ENCODE measurements around the gene SLC7A10.

Gene SLC7A10

GRCh38 chr19:33197591-33198000 lies 28.1 kb downstream of the SLC7A10 start:
- no peaks in the 10 kb centered on the region for H3K27me3 ChIP-seq
- H4K20me1 ChIP-seq, result peaks cover 0 to 82% (median 74%) of the 10 kb centered on the region in 11 experiments; a peak in 19 of 22 replicates
- no peaks in the 10 kb centered on the region for H3K9me3 ChIP-seq (replicated peaks in 1 of 11)
- H3K4me3 ChIP-seq, result no peak overlapping the region
- H3K27ac ChIP-seq, result no peak overlapping the region
- peak overlapping the region in 3 of 11 experiments; percentile 8 to 97 (median 32); a peak in 1 of 22 replicates for H3K9ac ChIP-seq
- H3K36me3 ChIP-seq, result peaks cover 43 to 65% (median 59%) of the 10 kb centered on the region in 11 experiments
- no peak for TF ChIP-seq Cebpa-rat (IDR thresholded peaks at IDR 0.05)
- peak overlapping the region in 1 of 11 experiments; percentile 91; a peak in 1 of 22 replicates for H3K4me2 ChIP-seq
- peaks cover 24 to 59% (median 35%) of the 10 kb centered on the region in 10 experiments for H3K4me1 ChIP-seq

GRCh38 chr19:33196446-33197193 lies 29.0 kb downstream of the SLC7A10 start:
- no peak overlapping the region for H3K27ac ChIP-seq
- peak overlapping the region in 6 of 10 experiments; percentile 89 to 99 (median 96); a peak in 8 of 20 replicates for H3K4me3 ChIP-seq
- H3K4me2 ChIP-seq, result peak overlapping the region; percentile 88 to 99 (median 95)
- peaks cover 0 to 72% (median 64%) of the 10 kb centered on the region in 11 experiments; a peak in 19 of 22 replicates for H4K20me1 ChIP-seq
- peaks cover 24 to 60% (median 35%) of the 10 kb centered on the region in 10 experiments for H3K4me1 ChIP-seq
- H3K9me3 ChIP-seq (replicated peaks in 1 of 11), result no peaks in the 10 kb centered on the region
- H3K9ac ChIP-seq, result peak overlapping the region in 10 of 11 experiments; percentile 16 to 97 (median 92); a peak in 11 of 22 replicates
- no peak for TF ChIP-seq Cebpa-rat (IDR thresholded peaks at IDR 0.05)
- no peaks in the 10 kb centered on the region for H3K27me3 ChIP-seq
- peaks cover 33 to 55% (median 50%) of the 10 kb centered on the region in 11 experiments for H3K36me3 ChIP-seq

GRCh38 chr19:33195645-33196347 lies 29.9 kb downstream of the SLC7A10 start:
- Histone ChIP-seq H3K9ac (peak overlapping the region; percentile 84 to 97 (median 93)), H3K27me3 (no peaks in the 10 kb centered on the region), H3K4me3 (peak overlapping the region; percentile 86 to 99 (median 94)), H3K4me2 (peak overlapping the region; percentile 88 to 99 (median 95)), H3K9me3 (replicated peaks in 1 of 11) (no peaks in the 10 kb centered on the region), H4K20me1 (peaks cover 0 to 64% (median 57%) of the 10 kb centered on the region in 11 experiments; a peak in 19 of 22 replicates), H3K27ac (peak overlapping the region; percentile 73 to 92 (median 87); a peak in 19 of 22 replicates), H3K36me3 (peaks cover 33 to 47% (median 43%) of the 10 kb centered on the region in 11 experiments; a peak in 21 of 22 replicates), H3K4me1 (peaks cover 25 to 68% (median 36%) of the 10 kb centered on the region in 10 experiments)
- no peak for TF ChIP-seq Cebpa-rat (IDR thresholded peaks at IDR 0.05)

- peak overlapping the region; percentile 84 to 97 (median 93) for H3K9ac ChIP-seq
- peaks cover 29 to 39% (median 37%) of the 10 kb centered on the region in 11 experiments; a peak in 21 of 22 replicates for H3K36me3 ChIP-seq
- no peaks in the 10 kb centered on the region for H3K9me3 ChIP-seq (replicated peaks in 1 of 11)
- TF ChIP-seq Cebpa-rat (IDR thresholded peaks at IDR 0.05), result no peak
- peak overlapping the region; percentile 73 to 92 (median 87) for H3K27ac ChIP-seq
- H3K4me1 ChIP-seq, result peaks cover 25 to 68% (median 36%) of the 10 kb centered on the region in 10 experiments
- no peaks in the 10 kb centered on the region for H3K27me3 ChIP-seq
- H4K20me1 ChIP-seq, result peaks cover 0 to 57% (median 49%) of the 10 kb centered on the region in 11 experiments; a peak in 19 of 22 replicates
- peak overlapping the region; percentile 88 to 99 (median 95) for H3K4me2 ChIP-seq
- H3K4me3 ChIP-seq, result peak overlapping the region; percentile 86 to 99 (median 94)
Observed at GRCh38 chr19:33194886-33195644, 30.6 kb downstream of the SLC7A10 start.

- H3K4me3 ChIP-seq, result peak overlapping the region; percentile 86 to 99 (median 94)
- H3K4me1 ChIP-seq, result peaks cover 22 to 68% (median 36%) of the 10 kb centered on the region in 10 experiments
- no peaks in the 10 kb centered on the region for H3K27me3 ChIP-seq
- peaks cover 24 to 34% (median 32%) of the 10 kb centered on the region in 11 experiments; a peak in 21 of 22 replicates for H3K36me3 ChIP-seq
- peaks cover 0 to 51% (median 44%) of the 10 kb centered on the region in 11 experiments; a peak in 19 of 22 replicates for H4K20me1 ChIP-seq
- H3K4me2 ChIP-seq, result peak overlapping the region; percentile 88 to 99 (median 95)
- no peaks in the 10 kb centered on the region for H3K9me3 ChIP-seq (replicated peaks in 1 of 11)
- H3K27ac ChIP-seq, result peak overlapping the region; percentile 73 to 92 (median 87)
- peak overlapping the region; percentile 84 to 97 (median 93) for H3K9ac ChIP-seq
- no peak for TF ChIP-seq Cebpa-rat (IDR thresholded peaks at IDR 0.05)
Observed at GRCh38 chr19:33194532-33194885, 31.1 kb downstream of the SLC7A10 start.

GRCh38 chr19:33193865-33194362 lies 31.7 kb downstream of the SLC7A10 start, which contains the start of gene LRP3:
LRP3 (plus strand) TSS chr19:33194330; CDS start chr19:33194786, 456 bp downstream.
- Histone ChIP-seq H4K20me1 (peaks cover 0 to 45% (median 38%) of the 10 kb centered on the region in 11 experiments; a peak in 19 of 22 replicates), H3K27ac (peak within 1 kb of the TSS; percentile 73 to 92 (median 87)), H3K4me3 (peak within 1 kb of the TSS; percentile 86 to 99 (median 94)), H3K9me3 (replicated peaks in 1 of 11) (no peaks in the 10 kb centered on the region), H3K4me2 (peak within 1 kb of the TSS; percentile 88 to 99 (median 95)), H3K9ac (peak within 1 kb of the TSS; percentile 84 to 97 (median 93)), H3K4me1 (peaks cover 27 to 68% (median 40%) of the 10 kb centered on the region in 10 experiments), H3K27me3 (no peaks in the 10 kb centered on the region), H3K36me3 (peaks cover 18 to 28% (median 26%) of the 10 kb centered on the region in 11 experiments; a peak in 21 of 22 replicates)
- TF ChIP-seq Cebpa-rat (IDR thresholded peaks at IDR 0.05), result no peak

GRCh38 chr19:33193269-33193864 lies 32.3 kb downstream of the SLC7A10 start:
- peak overlapping the region in 7 of 11 experiments; percentile 20 to 91 (median 87); a peak in 9 of 22 replicates for H3K27ac ChIP-seq
- H3K4me1 ChIP-seq, result peaks cover 32 to 72% (median 46%) of the 10 kb centered on the region in 10 experiments
- peaks cover 0 to 40% (median 33%) of the 10 kb centered on the region in 11 experiments; a peak in 19 of 22 replicates for H4K20me1 ChIP-seq
- H3K4me2 ChIP-seq, result peak overlapping the region; percentile 88 to 99 (median 95)
- H3K4me3 ChIP-seq, result peak overlapping the region; percentile 86 to 99 (median 94); a peak in 17 of 20 replicates
- H3K9ac ChIP-seq, result peak overlapping the region in 9 of 11 experiments; percentile 84 to 97 (median 93); a peak in 17 of 22 replicates
- no peak for TF ChIP-seq Cebpa-rat (IDR thresholded peaks at IDR 0.05)
- no peaks in the 10 kb centered on the region for H3K9me3 ChIP-seq (replicated peaks in 1 of 11)
- no peaks in the 10 kb centered on the region for H3K27me3 ChIP-seq
- peaks cover 13 to 23% (median 20%) of the 10 kb centered on the region in 11 experiments; a peak in 21 of 22 replicates for H3K36me3 ChIP-seq

Data from BLaER1 treated with 17β-estradiol and CSF1 and Interleukin-3, amounts not matched to agents 10 nM and 100 nM (cell line).